CD4-positive, alpha-beta memory T cell (primary cell): ENCODE measurements around the gene UGT3A1. TPM values are rescaled to one million over a fixed set of nuclear protein-coding genes. Genes with fewer than 3 reads are reported as not detected.
A peak's percentile ranks its signal among the peaks of the same experiment; 100 is the strongest.

Source experiments
- CTCF ChIA-PET: fragments of 350-600 bp; sonication (Branson Sonifier 250); formaldehyde crosslinking; loops from one replicate; lab custom pipeline; 2021; ENCODE audit warnings: inconsistent platforms; ENCODE audit not compliant: partially characterized antibody; lab: Charles Lee
- POLR2A ChIA-PET: fragments of 350-600 bp; sonication (Branson Sonifier 250); formaldehyde crosslinking; loops from one replicate; lab custom pipeline; 2021; ENCODE audit not compliant: partially characterized antibody; lab: Charles Lee
- DNase-seq, 5 donors: peaks; one replicate each; pipeline versions ENCODE4 v3.0.0 to v3.0.0-alpha.2; 2020 to 2022; ENCODE audit warnings: mixed read lengths in 1 of 5
- H3K27ac ChIP-seq: one replicate; pipeline ENCODE4 v1.7.0; 2013; ENCODE audit warnings: low read depth, low read length
- H3K27me3 ChIP-seq: 2 replicates; pipeline ENCODE4 v1.7.0; 2013; ENCODE audit warnings: mild to moderate bottlenecking, low read length, moderate library complexity; ENCODE audit not compliant: insufficient read depth
- H3K36me3 ChIP-seq: 2 replicates; pipeline ENCODE4 v1.7.0; 2013; ENCODE audit warnings: mild to moderate bottlenecking, low read length, moderate library complexity; ENCODE audit not compliant: insufficient read depth
- H3K4me1 ChIP-seq: 2 replicates; pipeline ENCODE4 v1.7.0; 2013; ENCODE audit warnings: mild to moderate bottlenecking, low read length, moderate library complexity; ENCODE audit not compliant: insufficient read depth
- H3K4me3 ChIP-seq, 2 donors: one replicate each; pipeline ENCODE4 v1.7.0; 2013; ENCODE audit warnings: low read length in 2 of 2, mild to moderate bottlenecking in 1 of 2
- H3K9me3 ChIP-seq, 2 donors: one replicate each; pipeline ENCODE4 v1.7.0; 2013; ENCODE audit warnings: low read length in 2 of 2, control low read depth in 1 of 2; ENCODE audit not compliant: control insufficient read depth in 1 of 2
- H3K27ac Mint-ChIP-seq, 7 donors: one replicate each; pipeline ENCODE4 v1.8.0; 2020 to 2021; ENCODE audit warnings: mixed read lengths in 7 of 7, mild to moderate bottlenecking in 6 of 7, inconsistent platforms in 3 of 7, moderate library complexity in 3 of 7
- H3K27me3 Mint-ChIP-seq, 2 donors: one replicate each; pipeline ENCODE4 v1.8.0; 2020 to 2021; ENCODE audit warnings: mixed read lengths in 2 of 2
- H3K36me3 Mint-ChIP-seq, 2 donors: one replicate each; pipeline ENCODE4 v1.8.0; 2020 to 2021; ENCODE audit warnings: mixed read lengths in 2 of 2, inconsistent platforms in 1 of 2, mild to moderate bottlenecking in 1 of 2
- H3K4me1 Mint-ChIP-seq, 4 donors: one replicate each; pipeline ENCODE4 v1.8.0; 2020 to 2021; ENCODE audit warnings: mixed read lengths in 4 of 4, mild to moderate bottlenecking in 1 of 4
- H3K4me3 Mint-ChIP-seq, 8 donors: one replicate each; pipeline ENCODE4 v1.8.0; 2020 to 2021; ENCODE audit warnings: mixed read lengths in 8 of 8, mild to moderate bottlenecking in 7 of 8, moderate library complexity in 6 of 8, inconsistent platforms in 3 of 8
- H3K9me3 Mint-ChIP-seq, 8 donors: one replicate each; pipeline ENCODE4 v1.8.0; 2020 to 2021; ENCODE audit warnings: mixed read lengths in 8 of 8, mild to moderate bottlenecking in 5 of 8, inconsistent platforms in 3 of 8, moderate library complexity in 1 of 8
- intact Hi-C: fragments of 100-400 bp; cut with micrococcal nuclease; formaldehyde crosslinking; loops from one replicate; pipeline ENCODE4 v1.15.1; 2023
- polyA plus RNA-seq, 2 donors: library from polyadenylated mRNA; unstranded; fragments of 300-500 nt; fragmentation: Illumina TruSeq; gene quantifications; one replicate each; pipeline ENCODE4 v1.2.3, GENCODE V29; 2021
- total RNA-seq, 2 experiments: library from RNA; stranded (reverse); gene quantifications; one replicate each; pipeline ENCODE4 v1.2.3, GENCODE V29; 2021

UGT3A1 gene
- total and polyA plus RNA-seq, 4 experiments from 2014 or later = not detected

DNA sequence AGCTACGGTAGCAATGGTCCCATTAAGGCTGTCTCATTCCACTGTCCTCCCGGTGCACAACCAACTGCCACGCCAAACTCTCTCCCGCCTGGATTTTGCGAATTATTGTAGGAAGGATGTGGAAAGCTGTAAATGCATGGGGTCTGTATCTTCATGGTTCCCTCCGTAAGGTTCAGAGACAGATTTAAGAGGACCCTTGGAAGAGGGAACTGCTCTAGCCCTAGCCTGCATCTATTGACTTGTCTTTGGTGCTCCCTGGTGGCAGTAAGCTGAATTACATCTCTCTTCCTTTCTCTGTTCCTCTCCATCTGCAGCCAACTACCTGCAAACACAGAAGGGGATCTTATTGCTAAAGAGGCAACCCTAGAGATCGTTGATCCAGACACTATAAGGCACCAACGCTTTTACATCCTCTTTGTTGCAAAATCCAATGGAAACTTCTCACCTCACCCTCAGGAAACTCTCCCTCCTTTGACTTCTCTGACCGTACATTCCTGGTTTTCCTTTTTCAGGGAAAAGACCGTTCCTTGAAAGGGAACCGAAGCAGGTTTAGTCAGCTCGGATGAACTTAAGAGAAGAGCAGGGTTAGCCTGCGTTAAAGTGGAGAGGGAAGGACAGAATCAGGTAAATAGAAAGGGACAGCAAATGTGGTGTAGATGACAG, 64.7 kb downstream of the UGT3A1 start:
- H3K4me1 ChIP-seq = peaks cover 20% of the 10 kb centered on the region
- POLR2A ChIA-PET = interaction anchor here (0.9 to 3.6 kb wide), 14 partner anchors 43 to 1011 kb away, joined by 3 to 48 read pairs (median 4); partner anchors contain the start of genes BRIX1 and RAD1
- CTCF ChIA-PET = interaction anchor here (0.8 to 12.3 kb wide), 54 partner anchors 8 to 1403 kb away, joined by 3 to 544 read pairs (median 4); partner anchors contain the start of gene SPEF2
- H3K27me3 Mint-ChIP-seq = peaks cover 5 to 7% of the 10 kb centered on the region in 2 donors
- no peaks in the 10 kb centered on the region for H3K9me3 ChIP-seq
- H3K36me3 Mint-ChIP-seq = no peaks in the 10 kb centered on the region
- no peaks in the 10 kb centered on the region for H3K36me3 ChIP-seq
- H3K27ac Mint-ChIP-seq = peak overlapping the region in 3 of 7 donors; percentile 1 to 80 (median 49)
- H3K27me3 ChIP-seq = no peaks in the 10 kb centered on the region
- DNase-seq = peak; percentile 63 to 78 (median 72)
- H3K4me1 Mint-ChIP-seq = peaks cover 26 to 38% (median 34%) of the 10 kb centered on the region in 4 donors
- peaks cover 0 to 1% (median 0%) of the 10 kb centered on the region in 8 donors for H3K9me3 Mint-ChIP-seq
- H3K27ac ChIP-seq = no peak overlapping the region
- H3K4me3 Mint-ChIP-seq = peak overlapping the region in 6 of 8 donors; percentile 60 to 82 (median 76)
- intact Hi-C loops = loop anchor here (1.0 to 2.0 kb wide), 2 partner anchors 724 to 1440 kb away; no protein-coding TSS in a partner anchor
- H3K4me3 ChIP-seq = no peak overlapping the region

DNA sequence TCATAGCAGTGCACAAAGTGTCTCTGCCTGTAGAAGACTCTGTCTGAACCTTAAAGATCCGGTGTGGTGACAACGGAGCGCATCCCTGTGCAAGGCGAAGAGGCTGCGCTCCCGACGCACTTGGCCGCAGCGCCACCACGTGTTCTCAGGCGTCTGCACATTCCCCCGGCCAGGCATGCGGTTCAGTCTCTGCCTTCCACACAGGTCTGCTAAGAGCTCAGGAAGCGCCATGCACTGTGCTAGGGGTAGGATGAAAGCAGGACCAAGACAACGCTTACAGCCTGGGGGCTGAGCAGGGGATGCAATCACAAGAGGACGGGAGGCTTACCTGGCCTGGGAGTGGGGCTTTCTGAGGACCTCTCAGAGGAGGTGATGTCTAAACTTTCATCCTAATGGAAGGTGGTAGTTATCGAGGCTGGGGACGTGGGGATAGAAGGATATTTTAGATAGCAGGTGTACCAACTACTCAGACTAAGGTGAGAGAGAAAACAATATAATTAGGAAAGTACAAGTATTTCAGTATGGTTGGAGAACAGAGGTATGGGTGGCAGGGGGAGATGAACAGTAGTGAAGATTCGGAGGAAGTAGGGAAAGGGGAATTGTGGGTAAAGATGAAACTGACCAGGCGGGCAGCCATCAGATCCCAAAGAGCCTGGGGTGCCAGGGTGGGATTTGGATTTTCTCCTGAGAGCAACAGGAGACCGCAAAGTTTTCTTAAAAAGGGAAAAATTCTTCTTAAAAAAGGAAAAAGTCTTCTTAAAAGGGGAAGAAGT, 66.1 kb downstream of the UGT3A1 start:
- peak; percentile 80 to 83 (median 82) for DNase-seq
- ChIA-PET CTCF (interaction anchor here (0.5 to 12.3 kb wide), 56 partner anchors 9 to 1401 kb away, joined by 3 to 544 read pairs (median 4); partner anchors contain the start of gene SPEF2), POLR2A (interaction anchor here (0.6 to 3.6 kb wide), 24 partner anchors 40 to 446 kb away, joined by 3 to 48 read pairs (median 4); partner anchors contain the start of gene IL7R)
- Histone ChIP-seq H3K27me3 (no peaks in the 10 kb centered on the region), H3K36me3 (no peaks in the 10 kb centered on the region), H3K4me1 (peaks cover 20% of the 10 kb centered on the region), H3K4me3 (peak overlapping the region in 1 of 2 donors; percentile 46), H3K27ac (no peak overlapping the region), H3K9me3 (no peaks in the 10 kb centered on the region)
- H3K27ac Mint-ChIP-seq = peak overlapping the region in 6 of 7 donors; percentile 47 to 88 (median 83)
- H3K4me1 Mint-ChIP-seq = peaks cover 27 to 38% (median 34%) of the 10 kb centered on the region in 4 donors
- H3K9me3 Mint-ChIP-seq = peaks cover 0 to 1% (median 0%) of the 10 kb centered on the region in 8 donors
- H3K36me3 Mint-ChIP-seq = no peaks in the 10 kb centered on the region
- intact Hi-C loops = loop anchor here (1.0 to 2.0 kb wide), 7 partner anchors 40 to 308 kb away; partner anchors contain the start of gene SPEF2
- peak overlapping the region; percentile 59 to 86 (median 82) for H3K4me3 Mint-ChIP-seq
- H3K27me3 Mint-ChIP-seq = peaks cover 1 to 5% of the 10 kb centered on the region in 2 donors

DNA sequence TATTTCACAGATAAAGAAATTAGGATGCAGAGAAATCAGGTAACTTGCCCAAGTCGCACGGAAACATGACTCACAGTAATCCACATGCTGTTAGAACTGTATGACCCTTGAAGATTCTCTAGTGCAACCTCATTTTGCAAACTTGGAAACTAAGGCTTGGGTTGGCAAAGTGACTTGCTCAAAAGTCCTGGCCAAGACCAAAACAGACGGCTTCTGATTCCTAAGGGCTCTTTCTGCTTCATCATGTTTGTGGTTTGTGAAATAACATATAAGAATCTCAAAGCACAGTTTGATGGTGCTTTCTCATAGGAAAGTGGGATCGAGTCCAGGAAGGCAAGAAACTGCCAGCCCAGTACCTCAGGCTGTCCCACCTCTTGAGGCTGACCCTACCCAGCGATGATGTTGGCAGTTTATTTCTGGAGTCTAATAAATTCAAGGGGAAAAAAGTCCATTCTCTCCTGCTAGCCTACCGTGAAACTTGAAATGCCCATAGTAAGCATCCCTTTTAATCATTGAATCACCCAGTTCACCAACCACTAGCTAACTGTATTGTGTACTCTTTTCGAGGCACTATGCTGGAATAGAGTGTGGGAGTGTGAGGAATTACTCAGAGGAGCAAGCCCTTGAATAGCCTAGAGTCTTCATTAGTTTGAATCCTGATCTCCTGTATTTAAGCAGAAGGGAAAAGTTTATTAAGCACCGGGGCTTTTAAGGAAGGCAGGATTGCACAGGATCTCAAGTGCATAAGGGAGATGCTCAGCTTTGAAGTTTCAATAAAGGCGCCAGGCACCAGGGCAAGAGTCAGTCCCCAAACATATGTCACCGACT, 66.9 kb downstream of the UGT3A1 start:
- Histone ChIP-seq H3K27ac (no peak overlapping the region), H3K4me1 (peaks cover 20% of the 10 kb centered on the region), H3K27me3 (no peaks in the 10 kb centered on the region), H3K4me3 (no peak overlapping the region), H3K9me3 (no peaks in the 10 kb centered on the region), H3K36me3 (no peaks in the 10 kb centered on the region)
- Mint-ChIP-seq H3K9me3 (peaks cover 0 to 4% (median 3%) of the 10 kb centered on the region in 8 donors), H3K4me1 (peaks cover 27 to 40% (median 35%) of the 10 kb centered on the region in 4 donors), H3K27me3 (peaks cover 1 to 5% of the 10 kb centered on the region in 2 donors), H3K4me3 (peak overlapping the region; percentile 52 to 86 (median 82)), H3K36me3 (no peaks in the 10 kb centered on the region), H3K27ac (peak overlapping the region; percentile 47 to 88 (median 82))
- intact Hi-C loops = loop anchor here (2.0 kb wide), 4 partner anchors 40 to 266 kb away; no protein-coding TSS in a partner anchor
- ChIA-PET CTCF (interaction anchor here (0.8 to 12.3 kb wide), 39 partner anchors 10 to 969 kb away, joined by 3 to 544 read pairs (median 5); partner anchors contain the start of gene SPEF2), POLR2A (interaction anchor here (0.7 to 3.6 kb wide), 22 partner anchors 23 to 306 kb away, joined by 3 to 48 read pairs (median 6); partner anchors contain the start of gene IL7R)
- DNase-seq = peak in 1 of 5 donors; percentile 44

DNA sequence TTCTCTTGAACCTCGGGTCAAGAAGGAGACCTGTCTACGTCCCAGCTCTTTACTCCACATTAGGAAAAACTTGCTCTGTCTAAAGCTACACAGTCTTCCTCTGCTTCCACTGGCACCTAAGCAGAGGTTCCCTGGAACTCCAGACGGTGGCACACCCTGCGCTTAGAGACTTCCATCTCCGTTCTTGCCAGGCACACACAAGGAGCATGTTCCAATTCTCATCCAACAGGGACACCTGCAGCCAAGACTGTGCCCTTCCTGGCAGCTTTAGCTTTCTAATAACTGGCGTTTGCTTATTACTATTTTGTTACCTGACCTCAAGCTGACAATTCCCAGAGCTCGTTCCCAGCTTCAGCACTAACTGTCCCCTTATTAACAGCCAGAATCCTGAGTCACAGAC, 68.7 kb downstream of the UGT3A1 start:
- Histone ChIP-seq H3K36me3 (no peaks in the 10 kb centered on the region), H3K27me3 (no peaks in the 10 kb centered on the region), H3K4me3 (no peak overlapping the region), H3K4me1 (peaks cover 20% of the 10 kb centered on the region), H3K27ac (no peak overlapping the region), H3K9me3 (no peaks in the 10 kb centered on the region)
- peaks cover 1 to 5% of the 10 kb centered on the region in 2 donors for H3K27me3 Mint-ChIP-seq
- H3K4me1 Mint-ChIP-seq = peaks cover 27 to 42% (median 36%) of the 10 kb centered on the region in 4 donors
- H3K4me3 Mint-ChIP-seq = no peak overlapping the region
- peak overlapping the region in 2 of 7 donors; percentile 22 to 33 for H3K27ac Mint-ChIP-seq
- peaks cover 0 to 6% (median 4%) of the 10 kb centered on the region in 8 donors for H3K9me3 Mint-ChIP-seq
- CTCF ChIA-PET = interaction anchor here (1.0 to 3.3 kb wide), 3 partner anchors 147 to 304 kb away, joined by 4 to 25 read pairs (median 7); partner anchors contain the start of gene SPEF2
- no peak for DNase-seq
- POLR2A ChIA-PET = interaction anchor here (1.0 to 1.2 kb wide), 2 partner anchors 42 to 100 kb away, joined by 3 read pairs; no protein-coding TSS in a partner anchor
- no peaks in the 10 kb centered on the region for H3K36me3 Mint-ChIP-seq
- intact Hi-C loops = no loop called here

GRCh38 chr5:35921930-35922329, 69.3 kb downstream of the UGT3A1 start:
- Histone ChIP-seq H3K4me3 (no peak overlapping the region), H3K36me3 (no peaks in the 10 kb centered on the region), H3K9me3 (no peaks in the 10 kb centered on the region), H3K27me3 (no peaks in the 10 kb centered on the region), H3K4me1 (peaks cover 20% of the 10 kb centered on the region), H3K27ac (no peak overlapping the region)
- Mint-ChIP-seq H3K4me1 (peaks cover 27 to 42% (median 36%) of the 10 kb centered on the region in 4 donors), H3K27ac (peak overlapping the region in 2 of 7 donors; percentile 22 to 71), H3K4me3 (no peak overlapping the region), H3K9me3 (peaks cover 0 to 6% (median 4%) of the 10 kb centered on the region in 8 donors), H3K27me3 (peaks cover 1 to 5% of the 10 kb centered on the region in 2 donors), H3K36me3 (no peaks in the 10 kb centered on the region)
- CTCF ChIA-PET = interaction anchor here (1.0 to 3.3 kb wide), 4 partner anchors 146 to 304 kb away, joined by 4 to 25 read pairs (median 6); partner anchors contain the start of gene SPEF2
- DNase-seq = peak in 1 of 5 donors; percentile 15
- intact Hi-C loops = no loop called here
- POLR2A ChIA-PET = interaction anchor here (1.0 to 1.2 kb wide), 2 partner anchors 41 to 99 kb away, joined by 3 read pairs; no protein-coding TSS in a partner anchor

DNA sequence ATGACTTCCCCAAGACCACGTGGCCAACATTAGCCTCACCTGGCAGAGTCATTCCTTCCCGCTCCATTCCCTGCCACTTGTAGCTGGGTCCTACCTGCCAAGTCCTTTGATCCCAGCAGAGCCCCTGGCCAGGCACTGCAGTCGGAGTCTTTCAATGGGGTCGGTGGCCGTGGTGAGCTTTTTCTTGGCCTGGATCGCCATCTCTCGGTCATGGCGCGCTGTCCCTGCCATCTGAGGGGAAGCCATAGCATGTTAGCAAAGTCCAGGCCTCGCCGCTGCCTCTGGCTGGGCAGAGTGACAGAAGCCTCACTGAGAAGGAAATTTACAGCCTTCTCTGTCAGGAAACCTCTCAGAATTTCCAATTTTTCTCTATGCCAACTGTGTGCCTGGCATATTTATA, 70.3 kb downstream of the UGT3A1 start:
- POLR2A ChIA-PET = interaction anchor here (1.6 kb wide), 1 partner anchor 39 kb away, joined by 10 read pairs; no protein-coding TSS in a partner anchor
- CTCF ChIA-PET = interaction anchor here (0.9 to 3.3 kb wide), 4 partner anchors 10 to 272 kb away, joined by 3 to 25 read pairs (median 4); no protein-coding TSS in a partner anchor
- Histone ChIP-seq H3K4me1 (peaks cover 15% of the 10 kb centered on the region), H3K4me3 (no peak overlapping the region), H3K27ac (no peak overlapping the region), H3K36me3 (no peaks in the 10 kb centered on the region), H3K27me3 (no peaks in the 10 kb centered on the region), H3K9me3 (no peaks in the 10 kb centered on the region)
- peaks cover 0 to 2% of the 10 kb centered on the region in 2 donors for H3K27me3 Mint-ChIP-seq
- peaks cover 22 to 36% (median 30%) of the 10 kb centered on the region in 4 donors for H3K4me1 Mint-ChIP-seq
- H3K4me3 Mint-ChIP-seq = no peak overlapping the region
- DNase-seq = no peak
- peaks cover 0 to 6% (median 5%) of the 10 kb centered on the region in 8 donors for H3K9me3 Mint-ChIP-seq
- no peak overlapping the region for H3K27ac Mint-ChIP-seq
- H3K36me3 Mint-ChIP-seq = no peaks in the 10 kb centered on the region
- intact Hi-C loops = no loop called here
